BLaER1 treated with 17β-estradiol and CSF1 and Interleukin-3, amounts not matched to agents 10 nM and 100 nM (cell line): ENCODE results near the gene TUBGCP3.

ENCODE experiments used
- H3K27ac ChIP-seq, 11 experiments: shearing (Covaris generic); formaldehyde crosslinking; 2 replicates each; pipeline ENCODE4 v1.8.1; 2022
- H3K27me3 ChIP-seq, 11 experiments: shearing (Covaris generic); formaldehyde crosslinking; 2 replicates each; pipeline ENCODE4 v1.8.1; 2022
- H3K36me3 ChIP-seq, 11 experiments: shearing (Covaris generic); formaldehyde crosslinking; 2 replicates each; pipeline ENCODE4 v1.8.1; 2022
- H3K4me1 ChIP-seq, 10 experiments: shearing (Covaris generic); formaldehyde crosslinking; 2 replicates each; pipeline ENCODE4 v1.8.1; 2022
- H3K4me2 ChIP-seq, 11 experiments: shearing (Covaris generic); formaldehyde crosslinking; 2 replicates each; pipeline ENCODE4 v1.8.1; 2022
- H3K4me3 ChIP-seq, 10 experiments: shearing (Covaris generic); formaldehyde crosslinking; 2 replicates each; pipeline ENCODE4 v1.8.1; 2022
- H3K9ac ChIP-seq, 11 experiments: shearing (Covaris generic); formaldehyde crosslinking; 2 replicates each; pipeline ENCODE4 v1.8.1; 2022
- H3K9me3 ChIP-seq, 11 experiments: shearing (Covaris generic); formaldehyde crosslinking; replicated peaks in 1 of 11; 2 replicates each; pipeline ENCODE4 v1.8.1; 2022
- H4K20me1 ChIP-seq, 11 experiments: shearing (Covaris generic); formaldehyde crosslinking; 2 replicates each; pipeline ENCODE4 v1.8.1; 2022
- Cebpa-rat ChIP-seq, 11 experiments: shearing (Covaris generic); IDR thresholded peaks; 2 replicates each; pipeline ENCODE4 v1.8.1; 2022

Gene TUBGCP3

DNA sequence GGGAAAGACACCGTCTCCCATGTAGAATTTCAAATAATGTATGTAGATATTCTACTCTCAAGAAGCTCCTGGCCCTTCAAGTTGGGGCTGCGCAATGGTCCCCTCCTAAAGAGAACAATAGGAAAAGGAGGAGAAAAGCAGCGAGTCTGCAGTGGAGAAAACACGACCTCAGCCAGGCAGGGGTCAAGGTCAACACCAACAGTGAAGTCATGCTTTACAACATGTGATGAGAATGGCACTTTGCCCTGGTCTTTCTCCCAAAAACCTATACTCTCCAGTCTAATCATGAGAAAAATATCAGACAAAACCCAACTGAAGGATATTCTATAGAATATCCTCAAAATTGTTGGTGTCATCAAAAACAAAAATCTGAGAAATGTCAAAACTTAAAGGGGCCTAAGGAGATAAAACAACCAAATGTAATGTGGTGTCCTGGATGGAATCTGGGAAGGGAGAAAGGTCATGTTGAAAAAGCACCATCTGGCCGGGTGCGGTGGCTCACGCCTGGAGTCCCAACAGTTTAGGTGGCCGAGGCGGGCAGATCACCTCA is 110.8 kb downstream of the TUBGCP3 start:
- Histone ChIP-seq H3K4me3 (no peak overlapping the region), H3K4me1 (no peaks in the 10 kb centered on the region), H3K4me2 (no peak overlapping the region), H3K9ac (no peak overlapping the region), H3K27ac (no peak overlapping the region), H3K9me3 (peaks cover 0 to 16% (median 6%) of the 10 kb centered on the region in 11 experiments; a peak in 16 of 22 replicates), H4K20me1 (no peaks in the 10 kb centered on the region), H3K36me3 (peaks cover 0 to 6% (median 0%) of the 10 kb centered on the region in 11 experiments; a peak in 1 of 22 replicates), H3K27me3 (no peaks in the 10 kb centered on the region)
- no peak for TF ChIP-seq Cebpa-rat (IDR thresholded peaks at IDR 0.05)

DNA sequence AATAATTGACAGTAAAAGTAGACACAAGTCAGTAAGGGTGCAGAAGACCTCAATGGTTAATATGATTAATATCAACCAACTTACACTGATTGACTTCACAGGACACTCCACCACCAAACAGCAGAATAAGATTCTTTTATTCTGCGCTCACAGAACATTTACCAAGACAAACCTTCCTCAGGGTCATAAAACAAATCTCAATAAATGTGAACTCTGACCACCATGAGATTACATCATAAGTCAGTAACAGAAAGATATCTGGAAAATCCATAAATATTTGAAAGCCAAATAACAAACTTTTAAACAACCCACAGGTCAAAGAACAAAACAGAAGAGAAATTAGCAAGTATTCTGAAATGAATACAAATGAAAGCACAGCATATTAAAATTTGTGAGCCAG is 112.1 kb downstream of the TUBGCP3 start:
- Histone ChIP-seq H3K27me3 (no peaks in the 10 kb centered on the region), H3K4me3 (no peak overlapping the region), H3K9ac (no peak overlapping the region), H3K4me1 (no peaks in the 10 kb centered on the region), H4K20me1 (no peaks in the 10 kb centered on the region), H3K27ac (no peak overlapping the region), H3K36me3 (peaks cover 0 to 9% (median 0%) of the 10 kb centered on the region in 11 experiments; a peak in 1 of 22 replicates), H3K9me3 (peaks cover 9 to 27% (median 12%) of the 10 kb centered on the region in 11 experiments; a peak in 19 of 22 replicates), H3K4me2 (no peak overlapping the region)
- TF ChIP-seq Cebpa-rat (IDR thresholded peaks at IDR 0.05), result no peak

DNA sequence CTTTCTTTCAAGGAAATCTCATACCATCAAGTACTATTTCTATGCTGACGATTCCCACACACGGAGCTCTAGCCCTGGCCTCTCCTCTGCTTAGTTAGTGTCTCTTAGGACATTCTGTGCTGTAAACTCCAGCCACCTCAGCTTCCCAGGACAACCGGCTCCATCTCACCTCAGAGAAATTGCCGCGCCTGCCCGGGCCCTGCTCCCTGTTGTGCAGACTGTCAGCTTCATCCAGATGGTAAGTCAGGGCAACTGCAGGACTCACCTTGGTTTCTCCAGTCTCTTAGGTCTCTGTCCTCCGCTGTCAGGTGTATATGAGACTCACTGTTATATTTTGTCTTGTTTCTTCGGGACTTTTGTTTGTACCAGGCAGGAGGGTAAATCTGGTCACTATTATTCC is 113.1 kb downstream of the TUBGCP3 start:
- no peak overlapping the region for H3K4me2 ChIP-seq
- H3K4me1 ChIP-seq, result peaks cover 0 to 3% (median 3%) of the 10 kb centered on the region in 10 experiments; a peak in 13 of 20 replicates
- H3K4me3 ChIP-seq, result no peak overlapping the region
- H3K9ac ChIP-seq, result no peak overlapping the region
- TF ChIP-seq Cebpa-rat (IDR thresholded peaks at IDR 0.05), result no peak
- H3K36me3 ChIP-seq, result peaks cover 0 to 17% (median 0%) of the 10 kb centered on the region in 11 experiments; a peak in 2 of 22 replicates
- H3K27ac ChIP-seq, result no peak overlapping the region
- H3K27me3 ChIP-seq, result no peaks in the 10 kb centered on the region
- H4K20me1 ChIP-seq, result no peaks in the 10 kb centered on the region
- H3K9me3 ChIP-seq, result peaks cover 6 to 29% (median 11%) of the 10 kb centered on the region in 11 experiments; a peak in 17 of 22 replicates

DNA sequence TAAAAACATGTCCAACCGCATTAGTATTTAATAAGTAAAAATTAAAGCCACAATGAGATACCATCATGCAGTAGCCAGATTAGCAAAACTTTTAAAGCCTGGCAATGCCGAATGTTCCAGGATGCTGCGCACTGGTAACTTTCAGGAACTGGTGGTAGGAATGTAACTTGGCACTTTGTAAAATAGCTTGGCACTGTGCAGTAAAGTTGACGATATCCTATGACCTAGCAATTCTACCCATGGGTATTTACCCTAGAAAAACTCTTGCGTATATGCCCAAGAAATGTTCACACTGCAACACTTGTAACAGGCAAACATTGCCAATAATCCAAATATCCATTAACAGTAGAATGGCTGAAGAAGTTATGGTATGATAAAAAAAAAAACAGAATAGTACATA is 114.1 kb downstream of the TUBGCP3 start:
- Histone ChIP-seq H3K27ac (no peak overlapping the region), H3K9me3 (peaks cover 5 to 29% (median 11%) of the 10 kb centered on the region in 11 experiments; a peak in 17 of 22 replicates), H3K4me2 (no peak overlapping the region), H3K4me3 (no peak overlapping the region), H3K27me3 (no peaks in the 10 kb centered on the region), H3K9ac (no peak overlapping the region), H3K4me1 (peaks cover 7 to 10% (median 10%) of the 10 kb centered on the region in 10 experiments; a peak in 16 of 20 replicates), H4K20me1 (no peaks in the 10 kb centered on the region), H3K36me3 (peaks cover 0 to 17% (median 0%) of the 10 kb centered on the region in 11 experiments; a peak in 2 of 22 replicates)
- no peak for TF ChIP-seq Cebpa-rat (IDR thresholded peaks at IDR 0.05)

DNA sequence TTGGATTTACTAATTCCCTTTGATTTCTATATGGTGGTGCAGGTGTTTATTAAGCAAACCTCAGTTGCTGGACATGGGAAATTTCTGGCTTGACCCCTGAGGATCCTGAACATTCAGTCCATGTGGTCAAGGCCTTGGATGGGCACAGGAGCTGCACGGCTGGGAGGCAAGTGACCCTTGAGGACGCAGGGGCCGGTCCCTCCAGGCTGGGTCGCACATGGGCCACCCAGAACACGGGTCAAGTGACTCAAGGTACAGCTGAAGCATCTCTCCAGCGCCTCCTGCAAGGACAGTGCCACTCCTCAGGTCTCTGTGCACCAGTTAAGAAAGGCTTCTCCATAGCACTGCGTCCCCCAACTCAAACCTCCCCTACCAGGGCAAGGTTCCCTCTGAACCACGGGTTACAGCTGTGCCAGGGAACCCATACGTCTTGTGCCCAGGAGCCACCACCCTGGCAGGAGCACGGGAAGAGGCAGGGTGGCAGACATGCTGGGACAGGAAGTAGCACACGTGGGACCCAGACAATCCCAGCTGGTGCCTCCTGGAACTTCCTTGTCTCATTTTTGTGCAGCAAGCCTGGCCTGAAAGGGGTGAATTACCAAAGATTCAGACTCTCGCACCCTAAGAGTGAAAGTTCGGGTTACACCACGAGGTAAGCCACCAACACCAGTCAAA is 118.7 kb downstream of the TUBGCP3 start:
- peaks cover 0 to 17% (median 0%) of the 10 kb centered on the region in 11 experiments; a peak in 2 of 22 replicates for H3K36me3 ChIP-seq
- H3K27me3 ChIP-seq, result no peaks in the 10 kb centered on the region
- TF ChIP-seq Cebpa-rat (IDR thresholded peaks at IDR 0.05), result no peak
- no peak overlapping the region for H3K4me3 ChIP-seq
- no peak overlapping the region for H3K9ac ChIP-seq
- no peaks in the 10 kb centered on the region for H4K20me1 ChIP-seq
- H3K9me3 ChIP-seq, result peaks cover 5 to 29% (median 11%) of the 10 kb centered on the region in 11 experiments; a peak in 17 of 22 replicates
- H3K27ac ChIP-seq, result no peak overlapping the region; a peak in 1 of 22 replicates
- H3K4me2 ChIP-seq, result peak overlapping the region in 8 of 11 experiments; percentile 9 to 51 (median 40); a peak in 9 of 22 replicates
- H3K4me1 ChIP-seq, result peaks cover 7 to 10% (median 10%) of the 10 kb centered on the region in 10 experiments; a peak in 16 of 20 replicates

DNA sequence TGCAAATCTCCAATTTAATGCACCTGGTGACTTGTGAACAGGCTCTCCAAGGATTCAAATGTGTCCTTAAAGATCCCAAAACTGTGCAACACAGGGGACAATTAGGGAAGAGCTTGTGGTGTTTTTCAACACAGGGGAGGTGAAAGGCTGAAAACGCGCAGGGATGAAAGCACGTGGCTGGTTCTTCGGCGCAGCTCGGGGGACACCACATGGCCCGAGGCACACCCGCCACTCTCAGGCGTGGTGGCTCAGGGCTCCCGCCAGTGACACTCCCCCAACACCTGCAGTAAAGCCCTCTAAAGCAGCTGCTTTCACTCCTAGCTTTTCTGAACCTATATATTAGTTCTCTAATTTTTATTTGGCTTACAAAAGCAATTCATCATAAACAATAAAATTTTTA is 119.9 kb downstream of the TUBGCP3 start:
- no peak for TF ChIP-seq Cebpa-rat (IDR thresholded peaks at IDR 0.05)
- no peaks in the 10 kb centered on the region for H3K27me3 ChIP-seq
- no peak overlapping the region for H3K9ac ChIP-seq
- no peak overlapping the region for H3K4me3 ChIP-seq
- peaks cover 7 to 10% (median 10%) of the 10 kb centered on the region in 10 experiments; a peak in 16 of 20 replicates for H3K4me1 ChIP-seq
- no peak overlapping the region for H3K4me2 ChIP-seq
- peaks cover 5 to 27% (median 11%) of the 10 kb centered on the region in 11 experiments; a peak in 17 of 22 replicates for H3K9me3 ChIP-seq
- no peaks in the 10 kb centered on the region for H4K20me1 ChIP-seq
- H3K27ac ChIP-seq, result no peak overlapping the region
- H3K36me3 ChIP-seq, result peaks cover 0 to 17% (median 0%) of the 10 kb centered on the region in 11 experiments; a peak in 2 of 22 replicates

DNA sequence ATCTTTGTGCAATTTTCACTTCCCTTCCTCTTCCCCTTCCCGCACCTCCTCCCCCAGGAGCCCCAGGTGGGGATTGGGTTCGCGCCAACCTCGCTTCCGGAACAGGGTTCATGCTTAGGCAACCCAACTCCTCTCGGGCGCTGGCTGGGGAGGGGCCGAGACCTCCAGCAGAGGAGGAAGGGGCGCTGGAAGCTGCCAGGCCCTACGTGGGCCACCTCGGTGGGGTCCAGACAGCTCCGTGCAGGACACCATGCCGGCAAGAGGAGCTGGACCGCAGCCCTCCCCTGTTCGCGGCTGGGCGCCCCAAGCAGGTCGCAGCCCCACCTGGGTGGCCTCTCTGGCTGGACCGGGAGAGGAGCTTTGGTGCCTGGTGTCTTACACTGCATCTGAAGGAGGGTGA is 120.7 kb downstream of the TUBGCP3 start:
- Histone ChIP-seq H4K20me1 (no peaks in the 10 kb centered on the region), H3K27me3 (no peaks in the 10 kb centered on the region), H3K36me3 (peaks cover 0 to 13% (median 0%) of the 10 kb centered on the region in 11 experiments; a peak in 2 of 22 replicates), H3K4me1 (peaks cover 7 to 10% (median 10%) of the 10 kb centered on the region in 10 experiments; a peak in 16 of 20 replicates), H3K4me3 (no peak overlapping the region), H3K27ac (no peak overlapping the region), H3K9ac (no peak overlapping the region), H3K4me2 (no peak overlapping the region), H3K9me3 (peaks cover 11 to 24% (median 16%) of the 10 kb centered on the region in 11 experiments)
- TF ChIP-seq Cebpa-rat (IDR thresholded peaks at IDR 0.05), result no peak

DNA sequence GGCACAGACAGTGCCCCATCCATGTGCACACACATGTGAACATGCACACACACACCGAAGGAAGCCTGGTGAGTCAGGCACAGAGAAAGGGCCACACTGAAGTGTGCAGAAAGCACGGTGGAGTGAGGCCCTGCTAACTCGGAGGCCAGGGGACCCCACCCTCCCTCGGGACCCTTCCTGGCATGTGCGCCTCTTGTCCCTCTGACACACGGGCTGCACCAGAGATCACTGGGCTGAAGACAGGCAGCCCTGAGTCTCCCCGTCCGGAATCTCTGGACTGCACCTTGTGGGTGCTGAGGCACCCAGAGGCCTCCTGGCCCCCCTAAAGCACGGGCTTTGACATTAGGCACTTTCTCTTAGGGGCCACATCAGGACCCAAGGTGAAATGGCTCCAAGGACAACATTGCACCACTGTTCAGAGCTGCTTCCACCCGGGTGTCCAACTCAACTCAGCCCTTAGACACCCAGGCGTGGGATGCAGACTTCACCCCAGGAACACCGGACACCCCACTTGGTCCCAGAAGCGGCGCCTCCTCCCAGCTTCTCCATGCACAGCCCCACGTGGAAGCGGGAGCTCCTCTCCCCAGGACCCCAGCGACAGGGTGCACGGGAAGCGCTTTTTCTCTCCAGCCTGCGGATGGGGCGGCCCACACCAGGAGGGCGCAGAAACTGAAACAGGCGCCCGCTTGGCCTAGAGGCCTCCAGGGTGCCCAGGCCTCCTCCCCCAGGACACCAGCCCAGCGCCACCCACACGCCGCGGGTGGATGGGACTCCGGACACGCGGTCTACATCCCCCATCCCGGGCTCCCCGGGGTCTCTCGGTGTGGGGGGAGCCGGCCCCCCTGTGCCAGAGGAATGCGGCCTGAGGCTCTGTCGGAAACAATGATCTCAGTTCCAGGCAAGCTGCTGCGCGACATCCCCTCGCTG is 121.6 kb downstream of the TUBGCP3 start:
- Histone ChIP-seq H3K27ac (no peak overlapping the region), H3K4me1 (peaks cover 7 to 10% (median 10%) of the 10 kb centered on the region in 10 experiments; a peak in 16 of 20 replicates), H3K36me3 (peaks cover 0 to 13% (median 0%) of the 10 kb centered on the region in 11 experiments; a peak in 2 of 22 replicates), H3K9ac (no peak overlapping the region), H3K4me3 (no peak overlapping the region), H3K9me3 (peaks cover 14 to 27% (median 22%) of the 10 kb centered on the region in 11 experiments), H3K27me3 (no peaks in the 10 kb centered on the region), H3K4me2 (no peak overlapping the region), H4K20me1 (no peaks in the 10 kb centered on the region)
- no peak for TF ChIP-seq Cebpa-rat (IDR thresholded peaks at IDR 0.05)
